OCI-LY1 (cell line): Measurements from ENCODE around the gene GRIN2A.

Experiments used
- H2AFZ ChIP-seq: fragments of 200-600 bp; sonication (generic), shearing (Covaris generic); 2 replicates; pipeline ENCODE4 v1.6.0; 2014; ENCODE audit warnings: antibody characterized with exemption, mild to moderate bottlenecking, low read length
- H3F3A ChIP-seq: fragments of 200-600 bp; sonication (generic), shearing (Covaris generic); 2 replicates; pipeline ENCODE4 v1.6.0; 2014; ENCODE audit warnings: mild to moderate bottlenecking, antibody characterized with exemption, low read length, moderate library complexity; ENCODE audit not compliant: insufficient read depth
- H3K27ac ChIP-seq: fragments of 200-600 bp; sonication (generic); 2 replicates; pipeline ENCODE4 v1.5.1; 2014; ENCODE audit warnings: low read length, mixed run types, mild to moderate bottlenecking, low read depth; ENCODE audit not compliant: poor library complexity, severe bottlenecking
- H3K27me3 ChIP-seq: fragments of 200-600 bp; sonication (generic); 2 replicates; pipeline ENCODE4 v1.6.0; 2014; ENCODE audit warnings: antibody characterized with exemption, mild to moderate bottlenecking, low read length, moderate library complexity; ENCODE audit not compliant: insufficient read depth
- H3K36me3 ChIP-seq: fragments of 200-600 bp; sonication (generic); 2 replicates; pipeline ENCODE4 v1.6.1; 2014; ENCODE audit warnings: mild to moderate bottlenecking, antibody characterized with exemption, low read length, moderate library complexity, mixed read lengths; ENCODE audit not compliant: insufficient read depth
- H3K4me1 ChIP-seq: fragments of 200-600 bp; sonication (generic); 2 replicates; pipeline ENCODE4 v1.5.1; 2014; ENCODE audit warnings: mild to moderate bottlenecking, low read length, moderate library complexity; ENCODE audit not compliant: insufficient read depth, severe bottlenecking
- H3K4me2 ChIP-seq: fragments of 200-600 bp; sonication (generic), shearing (Covaris generic); 2 replicates; pipeline ENCODE4 v1.6.1; 2014; ENCODE audit warnings: low read length
- H3K4me3 ChIP-seq: fragments of 200-600 bp; sonication (generic); 2 replicates; pipeline ENCODE4 v1.5.1; 2014; ENCODE audit warnings: low read length, low read depth, mild to moderate bottlenecking, mixed read lengths; ENCODE audit not compliant: poor library complexity, severe bottlenecking
- H3K79me2 ChIP-seq: fragments of 200-600 bp; shearing (Covaris generic); 2 replicates; pipeline ENCODE4 v1.6.1; 2016; ENCODE audit warnings: mixed run types, low read length, mixed read lengths; ENCODE audit not compliant: insufficient read depth
- H3K9ac ChIP-seq: fragments of 200-600 bp; sonication (generic), shearing (Covaris generic); 2 replicates; pipeline ENCODE4 v1.6.1; 2014; ENCODE audit warnings: mild to moderate bottlenecking, low read length, mixed read lengths
- H3K9me2 ChIP-seq: fragments of 200-600 bp; sonication (generic), shearing (Covaris generic); 2 replicates; pipeline ENCODE4 v1.6.1; 2014; ENCODE audit warnings: low read depth, mild to moderate bottlenecking, low read length, mixed read lengths
- H3K9me3 ChIP-seq: fragments of 200-600 bp; shearing (Covaris generic); 2 replicates; pipeline ENCODE4 v1.6.1; 2014; ENCODE audit warnings: low read length, mixed read lengths
- H4K20me1 ChIP-seq: fragments of 200-600 bp; sonication (generic), shearing (Covaris generic); 2 replicates; pipeline ENCODE4 v1.6.0; 2016; ENCODE audit warnings: mild to moderate bottlenecking, low read length; ENCODE audit not compliant: insufficient read depth
- EZH2 ChIP-seq: fragments of 200-600 bp; sonication (generic), shearing (Covaris generic); IDR thresholded peaks from 2 replicates; pipeline ENCODE4 v1.8.0; 2017; ENCODE audit warnings: borderline replicate concordance, mixed run types, mild to moderate bottlenecking, antibody characterized with exemption, low read length, moderate library complexity, mixed read lengths
- TF ChIP-seq, protein P1 (sequence below): fragments of 200-600 bp; sonication (generic), shearing (Covaris generic); IDR thresholded peaks from 2 replicates; pipeline ENCODE4 v1.5.1; 2017; ENCODE audit warnings: mild to moderate bottlenecking, antibody characterized with exemption, low read length, moderate library complexity, mixed read lengths

The GRIN2A gene

DNA sequence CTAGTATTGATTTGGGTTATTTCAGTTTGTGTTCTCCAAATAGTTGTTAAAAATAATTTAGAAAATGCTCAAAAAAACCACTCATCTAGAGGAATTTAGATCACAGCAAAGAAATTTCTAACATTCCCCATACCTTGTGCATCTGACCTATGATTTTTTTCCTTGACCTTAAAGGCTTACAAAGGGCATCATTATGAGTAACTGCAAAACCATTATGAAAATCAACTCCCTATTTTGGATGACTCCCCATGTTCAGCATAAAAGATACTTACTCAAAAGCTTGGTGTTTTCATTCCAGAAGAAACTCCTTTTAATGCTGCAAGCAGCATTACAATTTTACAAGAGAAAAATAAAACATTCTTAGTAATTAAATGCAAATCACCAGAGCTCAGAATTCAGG, 83.2 kb downstream of the GRIN2A start:
- Histone ChIP-seq H3K9ac (no peak overlapping the region), H3K9me2 (no peaks in the 10 kb centered on the region), H2AFZ (no peak overlapping the region), H3K36me3 (no peaks in the 10 kb centered on the region), H3K4me1 (no peaks in the 10 kb centered on the region), H3F3A (no peaks in the 10 kb centered on the region), H3K9me3 (no peaks in the 10 kb centered on the region), H3K4me2 (no peak overlapping the region), H3K79me2 (no peaks in the 10 kb centered on the region), H3K27ac (no peak overlapping the region), H3K4me3 (no peak overlapping the region), H3K27me3 (peaks cover 4% of the 10 kb centered on the region; the same call in 1 of the 2 replicates), H4K20me1 (no peaks in the 10 kb centered on the region)
- TF ChIP-seq, protein P1, sequence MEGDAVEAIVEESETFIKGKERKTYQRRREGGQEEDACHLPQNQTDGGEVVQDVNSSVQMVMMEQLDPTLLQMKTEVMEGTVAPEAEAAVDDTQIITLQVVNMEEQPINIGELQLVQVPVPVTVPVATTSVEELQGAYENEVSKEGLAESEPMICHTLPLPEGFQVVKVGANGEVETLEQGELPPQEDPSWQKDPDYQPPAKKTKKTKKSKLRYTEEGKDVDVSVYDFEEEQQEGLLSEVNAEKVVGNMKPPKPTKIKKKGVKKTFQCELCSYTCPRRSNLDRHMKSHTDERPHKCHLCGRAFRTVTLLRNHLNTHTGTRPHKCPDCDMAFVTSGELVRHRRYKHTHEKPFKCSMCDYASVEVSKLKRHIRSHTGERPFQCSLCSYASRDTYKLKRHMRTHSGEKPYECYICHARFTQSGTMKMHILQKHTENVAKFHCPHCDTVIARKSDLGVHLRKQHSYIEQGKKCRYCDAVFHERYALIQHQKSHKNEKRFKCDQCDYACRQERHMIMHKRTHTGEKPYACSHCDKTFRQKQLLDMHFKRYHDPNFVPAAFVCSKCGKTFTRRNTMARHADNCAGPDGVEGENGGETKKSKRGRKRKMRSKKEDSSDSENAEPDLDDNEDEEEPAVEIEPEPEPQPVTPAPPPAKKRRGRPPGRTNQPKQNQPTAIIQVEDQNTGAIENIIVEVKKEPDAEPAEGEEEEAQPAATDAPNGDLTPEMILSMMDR, result no peak
- TF ChIP-seq EZH2, result no peak

DNA sequence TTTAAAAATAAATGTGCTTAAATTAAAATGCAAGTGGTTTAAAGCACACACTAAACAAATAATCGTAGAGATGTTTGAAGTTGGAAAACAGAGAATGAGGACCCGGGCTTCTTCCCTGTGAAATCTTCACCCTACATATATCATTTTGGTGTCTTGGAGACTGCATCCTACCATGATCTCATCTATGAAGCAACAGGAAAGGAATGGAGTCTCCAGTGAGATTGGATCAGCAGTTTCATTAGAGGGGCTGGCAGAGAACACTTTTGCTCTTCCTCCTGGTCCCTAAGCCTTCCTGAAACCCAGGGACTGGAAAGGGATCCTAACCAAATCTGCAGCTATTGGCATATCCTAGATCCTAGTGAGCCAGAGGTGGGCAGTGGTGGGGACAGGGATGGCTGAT, 85.0 kb downstream of the GRIN2A start:
- no peak overlapping the region for H3K4me2 ChIP-seq
- no peaks in the 10 kb centered on the region for H3K9me2 ChIP-seq
- H3K4me1 ChIP-seq, result no peaks in the 10 kb centered on the region
- no peak overlapping the region for H2AFZ ChIP-seq
- H3K9me3 ChIP-seq, result no peaks in the 10 kb centered on the region
- H3K79me2 ChIP-seq, result no peaks in the 10 kb centered on the region
- H4K20me1 ChIP-seq, result no peaks in the 10 kb centered on the region
- no peak overlapping the region for H3K27ac ChIP-seq
- no peaks in the 10 kb centered on the region for H3K36me3 ChIP-seq
- H3K4me3 ChIP-seq, result no peak overlapping the region
- no peak for TF ChIP-seq EZH2
- TF ChIP-seq, protein P1, result no peak
- H3K9ac ChIP-seq, result no peak overlapping the region
- H3K27me3 ChIP-seq, result peaks cover 4% of the 10 kb centered on the region; the same call in 1 of the 2 replicates
- H3F3A ChIP-seq, result no peaks in the 10 kb centered on the region

DNA sequence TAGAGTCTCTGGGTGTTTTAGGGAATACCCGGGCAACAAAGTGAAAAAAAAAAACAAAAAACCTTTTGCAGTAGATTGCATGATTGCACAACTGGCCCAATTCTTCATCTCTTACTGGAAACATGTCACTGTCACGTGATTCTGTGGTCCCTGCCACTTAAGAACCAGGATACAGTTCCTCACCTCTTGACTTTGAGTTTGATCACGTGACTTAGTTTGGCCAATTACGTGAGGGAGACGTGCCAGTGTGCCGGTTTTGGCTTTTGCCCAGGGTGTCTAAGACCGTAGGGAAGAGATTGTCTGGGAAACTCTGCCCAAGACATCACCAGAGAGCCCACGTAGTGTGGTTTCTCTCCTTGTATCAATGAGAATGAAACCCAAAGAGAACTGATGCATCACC, 88.7 kb downstream of the GRIN2A start:
- no peaks in the 10 kb centered on the region for H3K36me3 ChIP-seq
- no peak for TF ChIP-seq EZH2
- TF ChIP-seq, protein P1, result no peak
- no peak overlapping the region for H3K9ac ChIP-seq
- no peak overlapping the region for H3K4me3 ChIP-seq
- H3K4me2 ChIP-seq, result no peak overlapping the region
- no peaks in the 10 kb centered on the region for H4K20me1 ChIP-seq
- no peaks in the 10 kb centered on the region for H3K79me2 ChIP-seq
- no peaks in the 10 kb centered on the region for H3K9me2 ChIP-seq
- H3K27me3 ChIP-seq, result no peaks in the 10 kb centered on the region; the same call in 1 of the 2 replicates
- no peak overlapping the region for H2AFZ ChIP-seq
- no peaks in the 10 kb centered on the region for H3K4me1 ChIP-seq
- 0 out of 2 replicates have a peak, but pooled peaks cover 4% of the 10 kb centered on the region for H3K9me3 ChIP-seq
- no peaks in the 10 kb centered on the region for H3F3A ChIP-seq
- no peak overlapping the region for H3K27ac ChIP-seq
